ENCODE measurements around the gene KLRD1.
"Not testable (repeated sequence)": the region's sequence is repeated elsewhere in the genome, so short reads cannot be mapped to it uniquely, and the experiment has no call there.

KLRD1 gene

GRCh38 chr12:10368206-10369171, 60.8 kb downstream of the KLRD1 start:
- DNase-seq (ENCODE audit: low read depth in 2 of 2) = no peak

- no peak for DNase-seq (ENCODE audit: low read depth in 2 of 2)
Observed at GRCh38 chr12:10369557-10370415, 62.1 kb downstream of the KLRD1 start.

- not testable (repeated sequence) for DNase-seq (ENCODE audit: low read depth in 2 of 2)
Observed at GRCh38 chr12:10371893-10372535, 64.3 kb downstream of the KLRD1 start.

- no peak for DNase-seq (ENCODE audit: low read depth in 2 of 2)
Observed at GRCh38 chr12:10372559-10372958, 64.9 kb downstream of the KLRD1 start.

- no peak for DNase-seq (ENCODE audit: low read depth in 2 of 2)
Observed at GRCh38 chr12:10374624-10375018, 67.0 kb downstream of the KLRD1 start.

- not testable (repeated sequence) for DNase-seq (ENCODE audit: low read depth in 2 of 2)
Observed at GRCh38 chr12:10378737-10379136, 71.1 kb downstream of the KLRD1 start.

Data from stimulated activated CD4-positive, alpha-beta T cell treated with anti-CD3 and anti-CD28 coated beads, Interleukin-12 subunit alpha, Interleukin-12 subunit beta, amount 100 ng/mL, for 24 hours (primary cell).